WTC11 (cell line): Measurements from ENCODE around the gene PLAC8.

Source experiments
- ESRRA ChIP-seq: sonication (generic); formaldehyde crosslinking; IDR thresholded peaks from 2 replicates; pipeline ENCODE4 v1.8.1; 2022; ENCODE audit warnings: mild to moderate bottlenecking, missing genetic modification reagents, borderline replicate concordance
- JUN ChIP-seq: sonication (generic); formaldehyde crosslinking; IDR thresholded peaks from 2 replicates; pipeline ENCODE4 v1.8.0; 2023; ENCODE audit warnings: mild to moderate bottlenecking, missing genetic modification reagents
- NFATC4 ChIP-seq: fragments of 250-450 bp; sonication (Bioruptor Pico); IDR thresholded peaks from 2 replicates; pipeline ENCODE4 v1.9.0; 2021; ENCODE audit warnings: mild to moderate bottlenecking
- OVOL2 ChIP-seq: fragments of 250-450 bp; sonication (Bioruptor Pico); IDR thresholded peaks from 2 replicates; pipeline ENCODE4 v1.9.0; 2021; ENCODE audit warnings: mild to moderate bottlenecking, borderline replicate concordance
- ZNF317 ChIP-seq: sonication (generic); formaldehyde crosslinking; IDR thresholded peaks from 2 replicates; pipeline ENCODE4 v1.8.1; 2023; ENCODE audit warnings: low read depth, mild to moderate bottlenecking, moderate library complexity, missing genetic modification reagents, borderline replicate concordance
- ZNF396 ChIP-seq: fragments of 250-450 bp; sonication (Bioruptor Pico); IDR thresholded peaks from 2 replicates; pipeline ENCODE4 v1.8.0; 2021; ENCODE audit warnings: mild to moderate bottlenecking, moderate library complexity, borderline replicate concordance
- ZNF423 ChIP-seq: fragments of 250-450 bp; sonication (Bioruptor Pico); IDR thresholded peaks from 2 replicates; pipeline ENCODE4 v2.1.2; 2022; ENCODE audit warnings: mild to moderate bottlenecking, moderate library complexity
- TF ChIP-seq, protein P1 (sequence below): fragments of 200-600 bp; IDR thresholded peaks from 2 replicates; pipeline ENCODE4 v1.8.0; 2022; ENCODE audit warnings: antibody characterized with exemption
- TF ChIP-seq, protein P2 (sequence below): fragments of 250-450 bp; sonication (Bioruptor Pico); IDR thresholded peaks from 2 replicates; pipeline ENCODE4 v2.1.2; 2022; ENCODE audit warnings: mild to moderate bottlenecking, moderate library complexity
- TF ChIP-seq, protein P3 (sequence below): sonication (generic); formaldehyde crosslinking; IDR thresholded peaks from 2 replicates; pipeline ENCODE4 v1.8.0; 2023; ENCODE audit warnings: missing genetic modification reagents, mild to moderate bottlenecking, borderline replicate concordance
- TF ChIP-seq, protein P4 (sequence below): sonication (generic); formaldehyde crosslinking; conservative IDR thresholded peaks from 2 replicates; pipeline ENCODE4 v1.8.1; 2022; ENCODE audit warnings: mild to moderate bottlenecking, missing genetic modification reagents
- TF ChIP-seq, protein P5 (sequence below): fragments of 250-450 bp; sonication (Bioruptor Pico); IDR thresholded peaks from 2 replicates; pipeline ENCODE4 v1.9.0; 2021; ENCODE audit warnings: moderate library complexity, mild to moderate bottlenecking, inconsistent platforms, borderline replicate concordance

DNA sequence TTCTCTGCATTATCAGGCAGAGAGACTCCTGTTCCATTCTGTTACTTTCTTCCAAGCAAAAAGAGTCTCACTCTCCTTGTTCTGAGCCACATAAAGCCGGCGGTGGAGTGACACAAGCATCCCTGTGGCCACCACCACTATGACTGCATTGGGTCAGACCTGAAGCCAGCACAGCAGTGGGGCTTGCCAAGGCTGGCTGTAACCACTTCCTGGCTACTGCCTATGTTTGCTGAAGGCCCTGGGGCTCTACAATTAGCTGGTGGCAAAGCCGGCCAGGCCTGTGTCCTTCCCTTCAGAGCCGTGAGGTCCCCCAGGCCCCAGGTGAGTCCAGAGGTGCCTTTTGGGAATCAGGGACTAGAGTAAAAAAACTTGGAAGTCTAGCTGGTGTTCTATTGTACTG, 31.8 kb downstream of the PLAC8 start:
- TF ChIP-seq, protein P1, sequence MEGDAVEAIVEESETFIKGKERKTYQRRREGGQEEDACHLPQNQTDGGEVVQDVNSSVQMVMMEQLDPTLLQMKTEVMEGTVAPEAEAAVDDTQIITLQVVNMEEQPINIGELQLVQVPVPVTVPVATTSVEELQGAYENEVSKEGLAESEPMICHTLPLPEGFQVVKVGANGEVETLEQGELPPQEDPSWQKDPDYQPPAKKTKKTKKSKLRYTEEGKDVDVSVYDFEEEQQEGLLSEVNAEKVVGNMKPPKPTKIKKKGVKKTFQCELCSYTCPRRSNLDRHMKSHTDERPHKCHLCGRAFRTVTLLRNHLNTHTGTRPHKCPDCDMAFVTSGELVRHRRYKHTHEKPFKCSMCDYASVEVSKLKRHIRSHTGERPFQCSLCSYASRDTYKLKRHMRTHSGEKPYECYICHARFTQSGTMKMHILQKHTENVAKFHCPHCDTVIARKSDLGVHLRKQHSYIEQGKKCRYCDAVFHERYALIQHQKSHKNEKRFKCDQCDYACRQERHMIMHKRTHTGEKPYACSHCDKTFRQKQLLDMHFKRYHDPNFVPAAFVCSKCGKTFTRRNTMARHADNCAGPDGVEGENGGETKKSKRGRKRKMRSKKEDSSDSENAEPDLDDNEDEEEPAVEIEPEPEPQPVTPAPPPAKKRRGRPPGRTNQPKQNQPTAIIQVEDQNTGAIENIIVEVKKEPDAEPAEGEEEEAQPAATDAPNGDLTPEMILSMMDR: no peak
- no peak for TF ChIP-seq OVOL2 (CRISPR knock-in tag)
- TF ChIP-seq, protein P2, sequence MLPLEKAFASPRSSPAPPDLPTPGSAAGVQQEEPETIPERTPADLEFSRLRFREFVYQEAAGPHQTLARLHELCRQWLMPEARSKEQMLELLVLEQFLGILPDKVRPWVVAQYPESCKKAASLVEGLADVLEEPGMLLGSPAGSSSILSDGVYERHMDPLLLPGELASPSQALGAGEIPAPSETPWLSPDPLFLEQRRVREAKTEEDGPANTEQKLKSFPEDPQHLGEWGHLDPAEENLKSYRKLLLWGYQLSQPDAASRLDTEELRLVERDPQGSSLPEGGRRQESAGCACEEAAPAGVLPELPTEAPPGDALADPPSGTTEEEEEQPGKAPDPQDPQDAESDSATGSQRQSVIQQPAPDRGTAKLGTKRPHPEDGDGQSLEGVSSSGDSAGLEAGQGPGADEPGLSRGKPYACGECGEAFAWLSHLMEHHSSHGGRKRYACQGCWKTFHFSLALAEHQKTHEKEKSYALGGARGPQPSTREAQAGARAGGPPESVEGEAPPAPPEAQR (CRISPR knock-in tag): no peak
- TF ChIP-seq, protein P3, sequence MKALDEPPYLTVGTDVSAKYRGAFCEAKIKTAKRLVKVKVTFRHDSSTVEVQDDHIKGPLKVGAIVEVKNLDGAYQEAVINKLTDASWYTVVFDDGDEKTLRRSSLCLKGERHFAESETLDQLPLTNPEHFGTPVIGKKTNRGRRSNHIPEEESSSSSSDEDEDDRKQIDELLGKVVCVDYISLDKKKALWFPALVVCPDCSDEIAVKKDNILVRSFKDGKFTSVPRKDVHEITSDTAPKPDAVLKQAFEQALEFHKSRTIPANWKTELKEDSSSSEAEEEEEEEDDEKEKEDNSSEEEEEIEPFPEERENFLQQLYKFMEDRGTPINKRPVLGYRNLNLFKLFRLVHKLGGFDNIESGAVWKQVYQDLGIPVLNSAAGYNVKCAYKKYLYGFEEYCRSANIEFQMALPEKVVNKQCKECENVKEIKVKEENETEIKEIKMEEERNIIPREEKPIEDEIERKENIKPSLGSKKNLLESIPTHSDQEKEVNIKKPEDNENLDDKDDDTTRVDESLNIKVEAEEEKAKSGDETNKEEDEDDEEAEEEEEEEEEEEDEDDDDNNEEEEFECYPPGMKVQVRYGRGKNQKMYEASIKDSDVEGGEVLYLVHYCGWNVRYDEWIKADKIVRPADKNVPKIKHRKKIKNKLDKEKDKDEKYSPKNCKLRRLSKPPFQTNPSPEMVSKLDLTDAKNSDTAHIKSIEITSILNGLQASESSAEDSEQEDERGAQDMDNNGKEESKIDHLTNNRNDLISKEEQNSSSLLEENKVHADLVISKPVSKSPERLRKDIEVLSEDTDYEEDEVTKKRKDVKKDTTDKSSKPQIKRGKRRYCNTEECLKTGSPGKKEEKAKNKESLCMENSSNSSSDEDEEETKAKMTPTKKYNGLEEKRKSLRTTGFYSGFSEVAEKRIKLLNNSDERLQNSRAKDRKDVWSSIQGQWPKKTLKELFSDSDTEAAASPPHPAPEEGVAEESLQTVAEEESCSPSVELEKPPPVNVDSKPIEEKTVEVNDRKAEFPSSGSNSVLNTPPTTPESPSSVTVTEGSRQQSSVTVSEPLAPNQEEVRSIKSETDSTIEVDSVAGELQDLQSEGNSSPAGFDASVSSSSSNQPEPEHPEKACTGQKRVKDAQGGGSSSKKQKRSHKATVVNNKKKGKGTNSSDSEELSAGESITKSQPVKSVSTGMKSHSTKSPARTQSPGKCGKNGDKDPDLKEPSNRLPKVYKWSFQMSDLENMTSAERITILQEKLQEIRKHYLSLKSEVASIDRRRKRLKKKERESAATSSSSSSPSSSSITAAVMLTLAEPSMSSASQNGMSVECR: no peak
- TF ChIP-seq, protein P4, sequence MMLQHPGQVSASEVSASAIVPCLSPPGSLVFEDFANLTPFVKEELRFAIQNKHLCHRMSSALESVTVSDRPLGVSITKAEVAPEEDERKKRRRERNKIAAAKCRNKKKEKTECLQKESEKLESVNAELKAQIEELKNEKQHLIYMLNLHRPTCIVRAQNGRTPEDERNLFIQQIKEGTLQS (CRISPR knock-in tag): no peak
- no peak for TF ChIP-seq ZNF423 (CRISPR knock-in tag)
- TF ChIP-seq ESRRA (CRISPR knock-in tag): no peak
- no peak for TF ChIP-seq ZNF396
- no peak for TF ChIP-seq NFATC4 (CRISPR knock-in tag)
- TF ChIP-seq, protein P5, sequence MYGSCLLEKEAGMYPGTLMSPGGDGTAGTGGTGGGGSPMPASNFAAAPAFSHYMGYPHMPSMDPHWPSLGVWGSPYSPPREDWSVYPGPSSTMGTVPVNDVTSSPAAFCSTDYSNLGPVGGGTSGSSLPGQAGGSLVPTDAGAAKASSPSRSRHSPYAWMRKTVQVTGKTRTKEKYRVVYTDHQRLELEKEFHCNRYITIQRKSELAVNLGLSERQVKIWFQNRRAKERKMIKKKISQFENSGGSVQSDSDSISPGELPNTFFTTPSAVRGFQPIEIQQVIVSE (CRISPR knock-in tag): no peak
- no peak for TF ChIP-seq ZNF317 (CRISPR knock-in tag)
- TF ChIP-seq JUN: no peak
